ENCODE data around the gene COASY.
"Not testable (repeated sequence)": the region's sequence is repeated elsewhere in the genome, so short reads cannot be mapped to it uniquely, and the experiment has no call there.

Gene COASY

GRCh38 chr17:42543190-42544079 lies 18.5 kb upstream of the COASY start:
- Histone ChIP-seq H3K27me3 (ENCODE audit: control insufficient read depth, insufficient read depth, low read length) (no peaks in the 10 kb centered on the region), H3K4me1 (ENCODE audit: control insufficient read depth, insufficient read depth, low read length) (peaks cover 6% of the 10 kb centered on the region; the same call in 1 of the 2 replicates), H3K27ac (ENCODE audit: low read depth, low read length) (no peak overlapping the region), H3K9ac (ENCODE audit: low read length) (no peak overlapping the region), H3K4me3 (ENCODE audit: low read depth, low read length) (no peak overlapping the region), H3K9me3 (ENCODE audit: control insufficient read depth, insufficient read depth, low read depth, low read length) (no peaks in the 10 kb centered on the region), H3K36me3 (ENCODE audit: control insufficient read depth, insufficient read depth, low read length) (peaks cover 50% of the 10 kb centered on the region)

- Histone ChIP-seq H3K27ac (ENCODE audit: low read depth, low read length) (no peak overlapping the region), H3K9me3 (ENCODE audit: control insufficient read depth, insufficient read depth, low read depth, low read length) (no peaks in the 10 kb centered on the region), H3K27me3 (ENCODE audit: control insufficient read depth, insufficient read depth, low read length) (no peaks in the 10 kb centered on the region), H3K4me3 (ENCODE audit: low read depth, low read length) (no peak overlapping the region), H3K9ac (ENCODE audit: low read length) (no peak overlapping the region), H3K36me3 (ENCODE audit: control insufficient read depth, insufficient read depth, low read length) (peaks cover 39% of the 10 kb centered on the region), H3K4me1 (ENCODE audit: control insufficient read depth, insufficient read depth, low read length) (peaks cover 6% of the 10 kb centered on the region; the same call in 1 of the 2 replicates)
Observed at GRCh38 chr17:42544874-42545283, 17.1 kb upstream of the COASY start.

- H3K27me3 ChIP-seq (ENCODE audit: control insufficient read depth, insufficient read depth, low read length); H3K9me3 ChIP-seq (ENCODE audit: control insufficient read depth, insufficient read depth, low read depth, low read length); H3K27ac ChIP-seq (ENCODE audit: low read depth, low read length); H3K4me3 ChIP-seq (ENCODE audit: low read depth, low read length); H3K4me1 ChIP-seq (ENCODE audit: control insufficient read depth, insufficient read depth, low read length); H3K9ac ChIP-seq (ENCODE audit: low read length): not testable (repeated sequence)
- H3K36me3 ChIP-seq (ENCODE audit: control insufficient read depth, insufficient read depth, low read length): peaks cover 33% of the 10 kb centered on the region
Observed at GRCh38 chr17:42545755-42546505, 16.0 kb upstream of the COASY start.

- no peak overlapping the region for H3K4me3 ChIP-seq (ENCODE audit: low read depth, low read length)
- H3K9ac ChIP-seq (ENCODE audit: low read length): no peak overlapping the region
- no peak overlapping the region for H3K27ac ChIP-seq (ENCODE audit: low read depth, low read length)
- H3K27me3 ChIP-seq (ENCODE audit: control insufficient read depth, insufficient read depth, low read length): no peaks in the 10 kb centered on the region
- H3K4me1 ChIP-seq (ENCODE audit: control insufficient read depth, insufficient read depth, low read length): no peaks in the 10 kb centered on the region; the same call in 1 of the 2 replicates
- H3K9me3 ChIP-seq (ENCODE audit: control insufficient read depth, insufficient read depth, low read depth, low read length): no peaks in the 10 kb centered on the region
- H3K36me3 ChIP-seq (ENCODE audit: control insufficient read depth, insufficient read depth, low read length): peaks cover 24% of the 10 kb centered on the region
Observed at GRCh38 chr17:42547001-42547461, 14.9 kb upstream of the COASY start.

- Histone ChIP-seq H3K4me1 (ENCODE audit: control insufficient read depth, insufficient read depth, low read length) (no peaks in the 10 kb centered on the region; the same call in 1 of the 2 replicates), H3K4me3 (ENCODE audit: low read depth, low read length) (peak overlapping the region; percentile 49), H3K27ac (ENCODE audit: low read depth, low read length) (no peak overlapping the region), H3K9me3 (ENCODE audit: control insufficient read depth, insufficient read depth, low read depth, low read length) (no peaks in the 10 kb centered on the region), H3K36me3 (ENCODE audit: control insufficient read depth, insufficient read depth, low read length) (peaks cover 18% of the 10 kb centered on the region), H3K27me3 (ENCODE audit: control insufficient read depth, insufficient read depth, low read length) (no peaks in the 10 kb centered on the region), H3K9ac (ENCODE audit: low read length) (no peak overlapping the region)
Observed at GRCh38 chr17:42547698-42548069, 14.3 kb upstream of the COASY start.

GRCh38 chr17:42548070-42548837 lies 13.7 kb upstream of the COASY start:
- Histone ChIP-seq H3K4me3 (ENCODE audit: low read depth, low read length) (peak overlapping the region; percentile 49), H3K9ac (ENCODE audit: low read length) (peak overlapping the region; percentile 21), H3K27ac (ENCODE audit: low read depth, low read length) (no peak overlapping the region), H3K4me1 (ENCODE audit: control insufficient read depth, insufficient read depth, low read length) (peaks cover 3% of the 10 kb centered on the region; the same call in 1 of the 2 replicates), H3K27me3 (ENCODE audit: control insufficient read depth, insufficient read depth, low read length) (no peaks in the 10 kb centered on the region), H3K36me3 (ENCODE audit: control insufficient read depth, insufficient read depth, low read length) (peaks cover 12% of the 10 kb centered on the region), H3K9me3 (ENCODE audit: control insufficient read depth, insufficient read depth, low read depth, low read length) (no peaks in the 10 kb centered on the region)

GRCh38 chr17:42548993-42549755 lies 12.8 kb upstream of the COASY start:
- peak overlapping the region; percentile 49 for H3K4me3 ChIP-seq (ENCODE audit: low read depth, low read length)
- no peaks in the 10 kb centered on the region for H3K9me3 ChIP-seq (ENCODE audit: control insufficient read depth, insufficient read depth, low read depth, low read length)
- no peak overlapping the region for H3K9ac ChIP-seq (ENCODE audit: low read length)
- H3K27me3 ChIP-seq (ENCODE audit: control insufficient read depth, insufficient read depth, low read length): no peaks in the 10 kb centered on the region
- peaks cover 3% of the 10 kb centered on the region for H3K36me3 ChIP-seq (ENCODE audit: control insufficient read depth, insufficient read depth, low read length)
- H3K4me1 ChIP-seq (ENCODE audit: control insufficient read depth, insufficient read depth, low read length): peaks cover 6% of the 10 kb centered on the region; the same call in 1 of the 2 replicates
- H3K27ac ChIP-seq (ENCODE audit: low read depth, low read length): no peak overlapping the region

- peak within 1 kb of the TSS; percentile 95 for H3K4me3 ChIP-seq (ENCODE audit: low read depth, low read length)
- not testable (repeated sequence) for H3K27me3 ChIP-seq (ENCODE audit: control insufficient read depth, insufficient read depth, low read length); H3K9me3 ChIP-seq (ENCODE audit: control insufficient read depth, insufficient read depth, low read depth, low read length); H3K27ac ChIP-seq (ENCODE audit: low read depth, low read length); H3K36me3 ChIP-seq (ENCODE audit: control insufficient read depth, insufficient read depth, low read length); H3K9ac ChIP-seq (ENCODE audit: low read length)
- H3K4me1 ChIP-seq (ENCODE audit: control insufficient read depth, insufficient read depth, low read length): peaks cover 16% of the 10 kb centered on the region
Observed at GRCh38 chr17:42552736-42553135, 9.2 kb upstream of the COASY start, which contains the start of gene HSD17B1. HSD17B1 (plus strand) TSS chr17:42552923; CDS start chr17:42552934, 11 bp downstream.

- Histone ChIP-seq H3K4me3 (ENCODE audit: low read depth, low read length) (peak overlapping the region; percentile 95; the same call in 1 of the 2 replicates), H3K36me3 (ENCODE audit: control insufficient read depth, insufficient read depth, low read length) (no peaks in the 10 kb centered on the region), H3K4me1 (ENCODE audit: control insufficient read depth, insufficient read depth, low read length) (peaks cover 16% of the 10 kb centered on the region), H3K9me3 (ENCODE audit: control insufficient read depth, insufficient read depth, low read depth, low read length) (no peaks in the 10 kb centered on the region), H3K9ac (ENCODE audit: low read length) (no peak overlapping the region), H3K27me3 (ENCODE audit: control insufficient read depth, insufficient read depth, low read length) (no peaks in the 10 kb centered on the region), H3K27ac (ENCODE audit: low read depth, low read length) (no peak overlapping the region)
Observed at GRCh38 chr17:42553161-42553818, 8.7 kb upstream of the COASY start.

GRCh38 chr17:42553866-42554249 lies 8.1 kb upstream of the COASY start:
- Histone ChIP-seq H3K4me1 (ENCODE audit: control insufficient read depth, insufficient read depth, low read length) (peaks cover 16% of the 10 kb centered on the region), H3K27me3 (ENCODE audit: control insufficient read depth, insufficient read depth, low read length) (no peaks in the 10 kb centered on the region), H3K36me3 (ENCODE audit: control insufficient read depth, insufficient read depth, low read length) (no peaks in the 10 kb centered on the region), H3K9ac (ENCODE audit: low read length) (peak overlapping the region; percentile 36), H3K4me3 (ENCODE audit: low read depth, low read length) (peak overlapping the region; percentile 95), H3K27ac (ENCODE audit: low read depth, low read length) (no peak overlapping the region), H3K9me3 (ENCODE audit: control insufficient read depth, insufficient read depth, low read depth, low read length) (no peaks in the 10 kb centered on the region)

Data from HUES6 (cell line).